ENCODE results near the gene ANKRD65.

The ANKRD65 gene

DNA sequence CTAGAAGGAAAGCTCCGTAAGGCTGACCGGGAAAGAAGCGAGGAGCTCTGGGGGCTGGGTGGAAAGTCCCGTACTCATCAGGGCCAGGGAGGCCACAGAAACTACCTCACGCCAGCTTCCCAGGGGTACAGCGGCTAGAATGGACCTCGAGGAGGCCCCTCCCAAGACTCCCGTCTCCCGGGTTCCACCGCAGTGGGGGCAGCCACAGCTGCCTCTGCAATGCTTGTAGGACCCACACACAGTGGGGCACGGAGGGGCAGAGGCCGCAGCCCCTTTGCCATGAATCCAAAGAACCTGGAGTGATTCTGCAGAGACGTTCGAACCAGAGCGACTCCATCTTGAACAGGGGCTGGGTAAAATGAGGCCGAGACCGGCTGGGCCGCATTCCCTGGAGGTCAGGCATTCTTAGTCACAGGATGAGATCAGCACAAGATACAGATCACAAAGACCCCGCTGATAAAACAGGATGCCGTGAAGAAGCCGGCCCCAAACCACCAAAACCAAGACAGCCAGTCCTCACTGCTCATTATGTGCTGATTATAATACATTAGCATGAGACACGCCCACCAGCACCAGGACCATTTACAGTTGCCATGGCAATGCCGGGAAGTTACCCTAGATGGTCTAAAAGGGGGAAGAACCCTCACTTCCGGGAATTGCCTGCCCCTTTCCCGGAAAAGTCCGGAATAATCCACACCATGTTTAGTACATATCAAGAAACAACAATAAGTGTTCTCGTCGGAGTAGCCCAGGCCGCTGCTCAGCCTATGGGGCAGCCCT lies 1.6 kb upstream of the ANKRD65 start:
- Histone ChIP-seq H3K4me1 (0 out of 2 replicates have a peak, but pooled peaks cover 3% of the 10 kb centered on the region), H3K9me3 (no peaks in the 10 kb centered on the region), H3K4me3 (ENCODE audit: low read depth, low read length) (no peak overlapping the region), H3K27me3 (no peaks in the 10 kb centered on the region), H3K36me3 (no peaks in the 10 kb centered on the region)
- DNase-seq: no peak
- TF ChIP-seq, protein P1, sequence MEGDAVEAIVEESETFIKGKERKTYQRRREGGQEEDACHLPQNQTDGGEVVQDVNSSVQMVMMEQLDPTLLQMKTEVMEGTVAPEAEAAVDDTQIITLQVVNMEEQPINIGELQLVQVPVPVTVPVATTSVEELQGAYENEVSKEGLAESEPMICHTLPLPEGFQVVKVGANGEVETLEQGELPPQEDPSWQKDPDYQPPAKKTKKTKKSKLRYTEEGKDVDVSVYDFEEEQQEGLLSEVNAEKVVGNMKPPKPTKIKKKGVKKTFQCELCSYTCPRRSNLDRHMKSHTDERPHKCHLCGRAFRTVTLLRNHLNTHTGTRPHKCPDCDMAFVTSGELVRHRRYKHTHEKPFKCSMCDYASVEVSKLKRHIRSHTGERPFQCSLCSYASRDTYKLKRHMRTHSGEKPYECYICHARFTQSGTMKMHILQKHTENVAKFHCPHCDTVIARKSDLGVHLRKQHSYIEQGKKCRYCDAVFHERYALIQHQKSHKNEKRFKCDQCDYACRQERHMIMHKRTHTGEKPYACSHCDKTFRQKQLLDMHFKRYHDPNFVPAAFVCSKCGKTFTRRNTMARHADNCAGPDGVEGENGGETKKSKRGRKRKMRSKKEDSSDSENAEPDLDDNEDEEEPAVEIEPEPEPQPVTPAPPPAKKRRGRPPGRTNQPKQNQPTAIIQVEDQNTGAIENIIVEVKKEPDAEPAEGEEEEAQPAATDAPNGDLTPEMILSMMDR (IDR thresholded peaks at IDR 0.05; ENCODE audit: low read depth, low read length): no peak

DNA sequence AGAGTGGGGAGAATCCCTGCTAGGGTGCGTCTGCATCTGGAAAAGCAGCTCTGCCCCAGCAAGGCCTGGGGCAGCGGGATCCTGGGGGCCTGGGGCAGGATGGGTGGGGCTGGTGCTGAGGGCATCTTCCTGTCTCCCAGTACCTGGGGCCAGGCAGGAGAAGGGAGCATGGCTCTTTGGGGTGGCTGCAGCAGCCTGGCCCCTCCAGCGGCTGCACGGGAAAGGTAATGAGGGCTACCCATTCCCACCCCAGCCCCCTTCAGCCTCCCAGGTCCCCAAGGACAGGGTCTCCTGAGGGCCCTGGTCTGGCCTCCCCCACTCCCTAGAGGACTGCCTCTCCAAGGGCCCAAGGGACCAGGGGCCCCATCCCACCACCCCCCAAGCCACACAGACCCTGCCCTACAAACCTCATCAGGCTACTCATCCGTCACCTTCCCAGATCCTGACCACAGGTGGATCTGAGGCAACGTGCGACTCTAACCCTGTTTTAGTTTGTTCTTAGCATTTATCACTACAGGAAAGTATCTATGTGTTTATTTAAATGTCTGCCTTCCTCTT lies 910 bp upstream of the ANKRD65 start:
- no peaks in the 10 kb centered on the region for H3K9me3 ChIP-seq
- no peak for DNase-seq
- TF ChIP-seq, protein P1 (IDR thresholded peaks at IDR 0.05; ENCODE audit: low read depth, low read length): no peak
- H3K4me1 ChIP-seq: 0 out of 2 replicates have a peak, but pooled peaks cover 3% of the 10 kb centered on the region
- H3K4me3 ChIP-seq (ENCODE audit: low read depth, low read length): no peak overlapping the region
- no peaks in the 10 kb centered on the region for H3K36me3 ChIP-seq
- no peaks in the 10 kb centered on the region for H3K27me3 ChIP-seq

DNA sequence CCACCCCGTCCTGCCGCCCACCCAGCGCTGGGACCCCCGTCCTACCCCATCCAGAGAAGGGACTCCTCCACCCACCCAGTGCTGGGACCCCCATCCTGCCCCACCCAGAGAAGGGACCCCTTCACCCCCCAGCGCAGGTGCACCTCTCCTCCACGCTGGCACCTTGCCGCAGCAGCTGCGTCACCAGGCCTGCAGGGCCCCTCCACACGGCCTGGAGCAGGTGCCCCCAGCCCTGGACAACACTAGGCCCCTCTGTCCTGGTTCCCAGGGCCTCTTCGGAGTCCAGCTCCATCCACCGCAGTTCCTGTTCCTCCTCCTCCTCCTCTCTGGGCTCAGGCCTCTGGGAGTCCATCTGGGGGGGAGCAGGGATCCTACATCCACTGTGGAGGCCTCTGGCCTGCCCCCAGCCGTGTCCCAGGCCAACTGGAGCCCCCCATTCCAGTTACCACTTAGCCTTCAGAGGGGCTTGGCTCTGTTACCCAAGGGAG lies 378 bp downstream of the ANKRD65 start:
- H3K4me1 ChIP-seq: 0 out of 2 replicates have a peak, but pooled peaks cover 3% of the 10 kb centered on the region
- no peak overlapping the region for H3K4me3 ChIP-seq (ENCODE audit: low read depth, low read length)
- no peaks in the 10 kb centered on the region for H3K9me3 ChIP-seq
- DNase-seq: no peak
- TF ChIP-seq, protein P1 (IDR thresholded peaks at IDR 0.05; ENCODE audit: low read depth, low read length): no peak
- no peaks in the 10 kb centered on the region for H3K36me3 ChIP-seq
- H3K27me3 ChIP-seq: no peaks in the 10 kb centered on the region

DNA sequence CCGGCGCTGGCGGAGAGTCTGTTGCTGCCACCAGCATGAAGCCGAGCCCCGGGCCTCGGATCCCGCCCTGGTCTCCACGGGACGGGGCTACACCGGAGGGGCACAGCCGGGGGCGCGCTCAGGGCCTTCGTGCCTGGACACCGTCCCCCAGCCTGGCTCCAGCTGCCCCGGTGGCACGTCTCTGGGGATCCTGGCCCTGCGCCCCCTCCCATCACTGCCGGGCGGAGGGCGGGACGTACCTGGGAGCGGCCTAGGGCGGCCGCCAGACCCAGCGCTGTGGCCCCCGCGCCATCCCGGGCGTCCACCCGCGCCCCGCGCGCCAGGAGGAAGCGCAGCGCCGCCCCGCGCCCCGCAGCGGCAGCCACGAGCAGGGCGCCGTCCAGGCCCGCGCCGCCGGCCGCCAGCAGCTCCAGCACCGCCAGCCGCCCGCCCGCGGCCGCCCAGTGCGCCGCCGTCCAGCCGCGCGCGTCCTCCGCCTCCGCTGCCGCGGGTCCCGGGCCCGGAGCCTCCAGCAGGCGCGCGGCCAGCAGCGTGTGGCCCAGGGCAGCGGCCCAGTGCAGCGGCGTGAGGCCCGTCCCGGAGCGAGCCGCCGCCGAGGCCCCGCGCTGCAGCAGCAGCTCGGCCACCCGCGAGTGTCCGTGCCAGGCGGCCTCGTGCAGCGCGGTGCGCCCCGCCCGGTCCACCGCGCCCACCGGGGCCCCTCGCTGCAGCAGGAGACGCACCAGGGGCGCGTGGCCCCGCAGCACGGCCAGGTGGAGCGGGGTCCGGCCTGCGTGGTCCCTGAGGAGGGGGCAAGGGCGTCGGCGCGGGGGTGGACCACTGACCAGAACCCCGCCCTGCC lies 1.0 kb downstream of the ANKRD65 start:
- DNase-seq: no peak
- no peak overlapping the region for H3K4me3 ChIP-seq (ENCODE audit: low read depth, low read length)
- no peaks in the 10 kb centered on the region for H3K27me3 ChIP-seq
- no peaks in the 10 kb centered on the region for H3K36me3 ChIP-seq
- H3K4me1 ChIP-seq: 0 out of 2 replicates have a peak, but pooled peaks cover 3% of the 10 kb centered on the region
- H3K9me3 ChIP-seq: no peaks in the 10 kb centered on the region
- TF ChIP-seq, protein P1 (IDR thresholded peaks at IDR 0.05; ENCODE audit: low read depth, low read length): no peak

DNA sequence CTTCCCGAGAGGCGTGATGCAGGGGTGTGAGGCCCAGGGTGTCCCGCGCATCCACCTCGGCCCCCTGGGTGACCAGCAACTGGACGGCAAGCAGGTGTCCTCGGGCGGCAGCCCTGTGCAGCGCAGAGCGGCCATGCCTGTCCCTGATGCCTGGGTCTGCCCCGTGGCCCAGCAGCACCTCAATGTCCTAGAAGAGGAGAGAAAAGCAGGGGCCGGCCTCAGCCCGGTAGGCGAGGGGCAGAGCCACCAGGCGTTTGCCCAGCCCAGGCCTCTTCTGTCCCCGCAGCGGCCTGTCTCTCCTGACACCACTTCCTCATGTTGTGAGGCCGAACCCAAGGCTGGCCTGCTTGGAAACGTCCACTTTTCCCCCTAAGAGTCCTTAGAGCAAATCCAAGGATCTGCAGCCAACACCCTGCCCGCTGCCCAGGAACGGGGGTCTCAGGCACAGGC lies 1.7 kb downstream of the ANKRD65 start:
- no peaks in the 10 kb centered on the region for H3K27me3 ChIP-seq
- no peak overlapping the region for H3K4me3 ChIP-seq (ENCODE audit: low read depth, low read length)
- TF ChIP-seq, protein P1 (IDR thresholded peaks at IDR 0.05; ENCODE audit: low read depth, low read length): no peak
- H3K9me3 ChIP-seq: no peaks in the 10 kb centered on the region
- DNase-seq: no peak
- 0 out of 2 replicates have a peak, but pooled peaks cover 3% of the 10 kb centered on the region for H3K4me1 ChIP-seq
- H3K36me3 ChIP-seq: no peaks in the 10 kb centered on the region
